Breast epithelium (tissue), 3 donors: ENCODE data around the gene MON2.

ENCODE experiments used
- CTCF ChIP-seq, 3 donors: fragments of 450-650 bp; IDR thresholded peaks; one replicate each; pipeline ENCODE4 v1.5.1; 2016 to 2017; ENCODE audit warnings: antibody characterized with exemption in 3 of 3, mild to moderate bottlenecking in 3 of 3, moderate library complexity in 3 of 3
- POLR2A ChIP-seq: fragments of 450-650 bp; IDR thresholded peaks from one replicate; pipeline ENCODE4 v1.6.1; 2016; ENCODE audit warnings: antibody characterized with exemption, mild to moderate bottlenecking, moderate library complexity
- POLR2AphosphoS5 ChIP-seq, 3 donors: sonication (generic); formaldehyde crosslinking; IDR thresholded peaks; one replicate each; pipeline ENCODE4 v1.6.1; 2017; ENCODE audit warnings: antibody characterized with exemption in 3 of 3

- TF ChIP-seq CTCF (IDR thresholded peaks at IDR 0.05) = no peak
- no peak for TF ChIP-seq POLR2AphosphoS5 (IDR thresholded peaks at IDR 0.05)
- TF ChIP-seq POLR2A = no peak
Measured at GRCh38 chr12:62586850-62587249, 120.2 kb downstream of the MON2 start.
